Fibroblast of lung (primary cell): Measurements from ENCODE around the gene HEG1.

Experiments used
- EZH2 ChIP-seq: IDR thresholded peaks from 2 replicates; pipeline ENCODE4 v1.5.1; 2012; ENCODE audit warnings: low read length, control low read depth, mild to moderate bottlenecking; ENCODE audit errors: missing control alignments
- TF ChIP-seq, protein P1 (sequence below), 2 donors: IDR thresholded peaks in 1 of 2; conservative IDR thresholded peaks in 1 of 2; 1 replicate in 1 of 2; 2 replicates in 1 of 2; pipeline ENCODE4 v1.5.1; 2011 to 2012; ENCODE audit warnings: low read length in 2 of 2, control low read depth in 1 of 2, inconsistent platforms in 1 of 2, low read depth in 1 of 2, mild to moderate bottlenecking in 1 of 2

GRCh38 chr3:124997303-124998246 is 58.2 kb downstream of the HEG1 start:
- TF ChIP-seq, protein P1, sequence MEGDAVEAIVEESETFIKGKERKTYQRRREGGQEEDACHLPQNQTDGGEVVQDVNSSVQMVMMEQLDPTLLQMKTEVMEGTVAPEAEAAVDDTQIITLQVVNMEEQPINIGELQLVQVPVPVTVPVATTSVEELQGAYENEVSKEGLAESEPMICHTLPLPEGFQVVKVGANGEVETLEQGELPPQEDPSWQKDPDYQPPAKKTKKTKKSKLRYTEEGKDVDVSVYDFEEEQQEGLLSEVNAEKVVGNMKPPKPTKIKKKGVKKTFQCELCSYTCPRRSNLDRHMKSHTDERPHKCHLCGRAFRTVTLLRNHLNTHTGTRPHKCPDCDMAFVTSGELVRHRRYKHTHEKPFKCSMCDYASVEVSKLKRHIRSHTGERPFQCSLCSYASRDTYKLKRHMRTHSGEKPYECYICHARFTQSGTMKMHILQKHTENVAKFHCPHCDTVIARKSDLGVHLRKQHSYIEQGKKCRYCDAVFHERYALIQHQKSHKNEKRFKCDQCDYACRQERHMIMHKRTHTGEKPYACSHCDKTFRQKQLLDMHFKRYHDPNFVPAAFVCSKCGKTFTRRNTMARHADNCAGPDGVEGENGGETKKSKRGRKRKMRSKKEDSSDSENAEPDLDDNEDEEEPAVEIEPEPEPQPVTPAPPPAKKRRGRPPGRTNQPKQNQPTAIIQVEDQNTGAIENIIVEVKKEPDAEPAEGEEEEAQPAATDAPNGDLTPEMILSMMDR (conservative IDR thresholded peaks at IDR 0.05 in 1 of 2, IDR thresholded peaks at IDR 0.05 in 1 of 2; ENCODE audit: low read depth in 1 of 2, low read length in 2 of 2), result no peak
- no peak for TF ChIP-seq EZH2
